Esophagus squamous epithelium (tissue), 4 donors: ENCODE data around the gene RCAN1.

Source experiments
- POLR2A ChIP-seq, 4 donors: fragments of 450-650 bp; IDR thresholded peaks; one replicate each; pipeline ENCODE4 v1.6.1; 2017; ENCODE audit warnings: antibody characterized with exemption in 4 of 4, mild to moderate bottlenecking in 4 of 4, moderate library complexity in 3 of 4
- TF ChIP-seq, protein P1 (sequence below), 6 experiments: fragments of 450-650 bp in 4 of 6; fragments of 200-600 bp in 2 of 6; sonication (generic) in 2 of 6; IDR thresholded peaks; one replicate each; pipeline ENCODE4 v1.5.1; 2016 to 2019; ENCODE audit warnings: antibody characterized with exemption in 6 of 6, mild to moderate bottlenecking in 4 of 6, moderate library complexity in 4 of 6

DNA sequence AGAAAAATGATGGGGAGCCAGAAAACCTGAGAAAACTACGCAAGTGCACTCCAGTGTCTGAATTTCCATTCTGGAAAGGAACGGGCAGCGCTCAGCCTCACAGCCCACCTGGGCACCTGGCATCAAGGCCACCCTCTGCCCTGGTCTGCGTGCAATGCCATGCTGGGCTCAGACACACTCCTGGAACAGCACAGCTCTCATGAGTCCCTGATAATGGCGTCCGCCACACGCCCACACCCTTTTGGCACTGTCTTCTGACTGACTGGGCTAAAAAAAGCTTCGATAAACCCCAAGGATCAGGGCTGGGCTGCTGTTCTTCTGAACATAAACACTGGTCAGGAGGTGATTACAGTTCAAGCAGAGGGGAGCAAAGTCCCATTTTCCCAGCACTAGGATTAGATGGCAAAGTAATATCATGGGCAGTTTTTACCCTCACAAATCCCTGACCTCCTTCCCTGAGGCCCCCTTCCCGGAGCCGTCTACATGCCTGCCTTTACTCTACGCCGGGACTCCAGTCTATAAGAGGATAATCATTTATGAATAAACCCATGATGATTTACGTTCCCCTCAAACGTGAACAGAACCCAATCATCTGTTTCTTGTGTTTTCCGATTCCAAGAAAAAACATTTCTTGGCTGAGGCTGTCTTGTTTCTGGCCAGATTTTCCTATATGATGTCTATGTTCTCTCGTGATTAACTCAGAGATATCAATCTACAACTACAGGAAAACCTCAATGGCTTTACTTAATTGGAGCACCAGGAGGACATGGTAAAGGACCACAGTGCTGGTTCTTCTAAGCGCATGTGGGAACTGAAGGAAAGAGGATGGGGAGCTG lies 22.6 kb downstream of the RCAN1 start:
- TF ChIP-seq, protein P1, sequence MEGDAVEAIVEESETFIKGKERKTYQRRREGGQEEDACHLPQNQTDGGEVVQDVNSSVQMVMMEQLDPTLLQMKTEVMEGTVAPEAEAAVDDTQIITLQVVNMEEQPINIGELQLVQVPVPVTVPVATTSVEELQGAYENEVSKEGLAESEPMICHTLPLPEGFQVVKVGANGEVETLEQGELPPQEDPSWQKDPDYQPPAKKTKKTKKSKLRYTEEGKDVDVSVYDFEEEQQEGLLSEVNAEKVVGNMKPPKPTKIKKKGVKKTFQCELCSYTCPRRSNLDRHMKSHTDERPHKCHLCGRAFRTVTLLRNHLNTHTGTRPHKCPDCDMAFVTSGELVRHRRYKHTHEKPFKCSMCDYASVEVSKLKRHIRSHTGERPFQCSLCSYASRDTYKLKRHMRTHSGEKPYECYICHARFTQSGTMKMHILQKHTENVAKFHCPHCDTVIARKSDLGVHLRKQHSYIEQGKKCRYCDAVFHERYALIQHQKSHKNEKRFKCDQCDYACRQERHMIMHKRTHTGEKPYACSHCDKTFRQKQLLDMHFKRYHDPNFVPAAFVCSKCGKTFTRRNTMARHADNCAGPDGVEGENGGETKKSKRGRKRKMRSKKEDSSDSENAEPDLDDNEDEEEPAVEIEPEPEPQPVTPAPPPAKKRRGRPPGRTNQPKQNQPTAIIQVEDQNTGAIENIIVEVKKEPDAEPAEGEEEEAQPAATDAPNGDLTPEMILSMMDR (IDR thresholded peaks at IDR 0.05) = no peak
- TF ChIP-seq POLR2A (IDR thresholded peaks at IDR 0.05) = no peak
